Suprapubic skin (tissue), 4 donors: ENCODE measurements around the gene NSDHL. TPM values are rescaled to one million over a fixed set of nuclear protein-coding genes. Genes with fewer than 3 reads are reported as not detected.
A peak's percentile ranks its signal among the peaks of the same experiment; 100 is the strongest.

Source experiments
- DNase-seq, 2 donors: peaks; one replicate each; pipeline ENCODE4 v3.0.0-alpha.2; 2019; ENCODE audit warnings: low spot score in 2 of 2
- H3K27ac ChIP-seq: fragments of 200-600 bp; sonication (generic); one replicate; pipeline ENCODE4 v1.5.1; 2019
- H3K27me3 ChIP-seq: fragments of 200-600 bp; sonication (generic); one replicate; pipeline ENCODE4 v1.5.1; 2019
- H3K36me3 ChIP-seq: fragments of 200-600 bp; sonication (generic); one replicate; pipeline ENCODE4 v1.5.1; 2019
- H3K4me1 ChIP-seq: fragments of 200-600 bp; sonication (generic); one replicate; pipeline ENCODE4 v1.5.1; 2019
- H3K4me3 ChIP-seq: fragments of 200-600 bp; sonication (generic); one replicate; pipeline ENCODE4 v1.5.1; 2019; ENCODE audit warnings: mild to moderate bottlenecking
- H3K9me3 ChIP-seq: fragments of 200-600 bp; sonication (generic); one replicate; pipeline ENCODE4 v1.5.1; 2019
- CTCF ChIP-seq, 2 donors: fragments of 200-600 bp in 1 of 2; fragments of 450-650 bp in 1 of 2; sonication (generic) in 1 of 2; IDR thresholded peaks; one replicate each; pipeline ENCODE4 v1.5.1; 2016 to 2019; ENCODE audit warnings: antibody characterized with exemption in 2 of 2, mild to moderate bottlenecking in 1 of 2, moderate library complexity in 1 of 2
- EP300 ChIP-seq: sonication (generic); formaldehyde crosslinking; IDR thresholded peaks from one replicate; pipeline ENCODE4 v1.6.1; 2017; ENCODE audit warnings: antibody characterized with exemption
- POLR2A ChIP-seq, 2 donors: fragments of 450-650 bp; IDR thresholded peaks; one replicate each; pipeline ENCODE4 v1.6.1; 2017; ENCODE audit warnings: antibody characterized with exemption in 2 of 2, mild to moderate bottlenecking in 2 of 2, moderate library complexity in 2 of 2
- POLR2AphosphoS5 ChIP-seq, 3 donors: sonication (generic); formaldehyde crosslinking; IDR thresholded peaks; one replicate each; pipeline ENCODE4 v1.6.1; 2017; ENCODE audit warnings: antibody characterized with exemption in 3 of 3
- WGBS: methylation state at CpG from one replicate; pipeline ENCODE4 v1.1.5; 2018; 5-methylcytosine and 5-hydroxymethylcytosine counted together
- total RNA-seq, 4 donors: library from RNA; depleted of rRNA; stranded (reverse); fragments of >200 nt; gene quantifications; one replicate each; pipeline ENCODE4 v1.1.0, GENCODE V29; 2016

The NSDHL gene
- total RNA-seq, 4 donors from 2014 or later: 11.8 to 34.1 (median 22.4) TPM

GRCh38 chrX:152893980-152894610 lies 63.2 kb downstream of the NSDHL start:
- no peaks in the 10 kb centered on the region for H3K36me3 ChIP-seq
- H3K9me3 ChIP-seq: no peaks in the 10 kb centered on the region
- H3K4me1 ChIP-seq: peaks cover 16% of the 10 kb centered on the region
- H3K27me3 ChIP-seq: no peaks in the 10 kb centered on the region
- H3K4me3 ChIP-seq: no peak overlapping the region
- TF ChIP-seq CTCF (IDR thresholded peaks at IDR 0.05) (no peak), POLR2A (IDR thresholded peaks at IDR 0.05) (no peak), POLR2AphosphoS5 (IDR thresholded peaks at IDR 0.05) (no peak), EP300 (no peak)
- no peak overlapping the region for H3K27ac ChIP-seq
- 57% methylated on average over 9 of the region's 9 CpGs for WGBS
- DNase-seq: no peak

- Histone ChIP-seq H3K9me3 (no peaks in the 10 kb centered on the region), H3K27ac (peak overlapping the region; percentile 74), H3K27me3 (no peaks in the 10 kb centered on the region), H3K4me3 (no peak overlapping the region), H3K4me1 (peaks cover 19% of the 10 kb centered on the region), H3K36me3 (no peaks in the 10 kb centered on the region)
- WGBS: 70% methylated on average over 3 of the region's 3 CpGs
- no peak for DNase-seq
- no peak for TF ChIP-seq EP300
- no peak for TF ChIP-seq POLR2AphosphoS5 (IDR thresholded peaks at IDR 0.05)
- TF ChIP-seq POLR2A (IDR thresholded peaks at IDR 0.05): no peak
- no peak for TF ChIP-seq CTCF (IDR thresholded peaks at IDR 0.05)
Observed at GRCh38 chrX:152895121-152895520, 64.3 kb downstream of the NSDHL start.

- H3K36me3 ChIP-seq: no peaks in the 10 kb centered on the region
- peak in 1 of 2 donors; percentile 77 for DNase-seq
- peaks cover 19% of the 10 kb centered on the region for H3K4me1 ChIP-seq
- TF ChIP-seq POLR2AphosphoS5 (IDR thresholded peaks at IDR 0.05): no peak
- TF ChIP-seq POLR2A (IDR thresholded peaks at IDR 0.05): no peak
- TF ChIP-seq EP300: no peak
- no peak for TF ChIP-seq CTCF (IDR thresholded peaks at IDR 0.05)
- no peaks in the 10 kb centered on the region for H3K9me3 ChIP-seq
- no peak overlapping the region for H3K4me3 ChIP-seq
- no peaks in the 10 kb centered on the region for H3K27me3 ChIP-seq
- 56% methylated on average over 5 of the region's 8 CpGs for WGBS
- H3K27ac ChIP-seq: peak overlapping the region; percentile 48
Observed at GRCh38 chrX:152895724-152896420, 65.0 kb downstream of the NSDHL start.

GRCh38 chrX:152896450-152896849 lies 65.6 kb downstream of the NSDHL start:
- no peaks in the 10 kb centered on the region for H3K36me3 ChIP-seq
- H3K27me3 ChIP-seq: no peaks in the 10 kb centered on the region
- H3K4me1 ChIP-seq: peaks cover 19% of the 10 kb centered on the region
- peak overlapping the region; percentile 48 for H3K27ac ChIP-seq
- TF ChIP-seq EP300: no peak
- no peak for TF ChIP-seq POLR2AphosphoS5 (IDR thresholded peaks at IDR 0.05)
- no peak for TF ChIP-seq CTCF (IDR thresholded peaks at IDR 0.05)
- no peak for TF ChIP-seq POLR2A (IDR thresholded peaks at IDR 0.05)
- no peak for DNase-seq
- H3K4me3 ChIP-seq: no peak overlapping the region
- H3K9me3 ChIP-seq: no peaks in the 10 kb centered on the region
- WGBS: 63% methylated on average over 8 of the region's 8 CpGs
